G401 (cell line): ENCODE data around the gene OR2T10. TPM values are rescaled to one million over a fixed set of nuclear protein-coding genes. Genes with fewer than 3 reads are reported as not detected.
"Not testable (repeated sequence)": the region's sequence is repeated elsewhere in the genome, so short reads cannot be mapped to it uniquely, and the experiment has no call there.

Experiments used
- DNase-seq: peaks from one replicate; pipeline ENCODE4 v3.0.0-alpha.2; 2015; ENCODE audit warnings: low spot score
- in situ Hi-C: cut with HindIII; loops from 2 replicates; pipeline ENCODE4 v1.10.0; 2016; ENCODE audit warnings: low sequenced_read_pairs, mixed read lengths
- total RNA-seq: library from RNA; depleted of rRNA; stranded (reverse); fragments of >200 nt; shearing (Covaris generic); gene quantifications from 2 replicates; pipeline ENCODE4 v1.2.3, GENCODE V29; 2014; rRNA removed

The OR2T10 gene
- total RNA-seq: not detected in 2 replicates

GRCh38 chr1:248597589-248597988 is at the start of gene OR2T10:
TSS of gene OR2T10 (minus strand) at chr1:248597700. CDS start at chr1:248593768, 3,932 bp downstream.
- in situ Hi-C loops: no loop called here

GRCh38 chr1:248645178-248645577 is 47.7 kb upstream of the OR2T10 start, which contains the start of gene OR2T35:
TSS of gene OR2T35 (minus strand) at chr1:248645278. CDS start at chr1:248639258, 6,020 bp downstream.
- DNase-seq, in situ Hi-C loops: not testable (repeated sequence)

More at GRCh38 chr1:248597589-248597988, at the start of gene OR2T10:
- DNase-seq: no peak

- in situ Hi-C loops: not testable (repeated sequence)
Measured at GRCh38 chr1:248642971-248643651, 45.6 kb upstream of the OR2T10 start.

DNA sequence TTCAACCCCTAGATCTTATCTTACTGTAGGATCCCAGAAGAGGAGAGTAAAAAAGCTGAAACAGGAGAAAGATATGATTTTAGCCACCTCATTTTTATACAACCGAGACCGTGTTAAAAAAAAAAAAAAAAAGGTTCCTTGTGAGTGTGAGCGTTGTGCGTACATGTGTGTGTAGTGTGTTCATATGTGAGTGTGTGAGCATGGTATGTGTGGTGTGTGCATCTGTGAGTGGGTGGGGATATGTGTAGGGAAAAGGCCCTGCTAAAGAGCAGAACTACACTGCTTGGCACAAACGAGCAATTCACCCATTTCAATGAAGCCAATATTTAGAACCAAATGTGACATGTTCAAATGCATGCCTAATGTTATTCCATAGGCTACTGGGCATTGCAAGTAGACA is 44.1 kb upstream of the OR2T10 start:
- in situ Hi-C loops, DNase-seq: not testable (repeated sequence)

More at GRCh38 chr1:248642971-248643651, 45.6 kb upstream of the OR2T10 start:
- not testable (repeated sequence) for DNase-seq

GRCh38 chr1:248640906-248641305 is 43.4 kb upstream of the OR2T10 start:
- not testable (repeated sequence) for DNase-seq

DNA sequence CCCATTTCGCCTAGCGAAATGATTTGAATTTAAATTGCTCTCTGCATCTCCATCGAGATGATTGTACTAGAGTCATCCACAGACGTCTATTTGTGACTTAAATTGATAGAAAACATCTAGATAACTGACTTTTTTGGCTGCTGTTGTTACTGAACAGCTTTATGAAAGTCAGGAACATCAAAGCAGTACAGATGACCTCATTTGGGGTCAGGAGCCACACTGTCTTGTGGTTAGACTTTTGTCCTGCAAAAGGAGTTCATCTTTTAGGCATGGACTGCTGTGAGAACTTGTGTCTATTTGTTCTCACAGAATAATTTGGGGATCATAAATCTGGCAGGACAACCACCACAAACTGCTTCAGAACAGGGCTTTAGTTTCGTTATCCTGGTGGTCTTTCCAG is 42.2 kb upstream of the OR2T10 start:
- not testable (repeated sequence) for DNase-seq

More at GRCh38 chr1:248640906-248641305, 43.4 kb upstream of the OR2T10 start:
- in situ Hi-C loops: not testable (repeated sequence)

GRCh38 chr1:248636612-248637011 is 39.1 kb upstream of the OR2T10 start:
- in situ Hi-C loops, DNase-seq: not testable (repeated sequence)

More for the DNA sequence above, 42.2 kb upstream of the OR2T10 start:
- in situ Hi-C loops: not testable (repeated sequence)

- in situ Hi-C loops, DNase-seq: not testable (repeated sequence)
Measured at GRCh38 chr1:248634991-248635390, 37.5 kb upstream of the OR2T10 start, which contains the start of gene OR2T11. TSS of gene OR2T11 (minus strand) at chr1:248635091. CDS start at chr1:248627128, 7,963 bp downstream.

DNA sequence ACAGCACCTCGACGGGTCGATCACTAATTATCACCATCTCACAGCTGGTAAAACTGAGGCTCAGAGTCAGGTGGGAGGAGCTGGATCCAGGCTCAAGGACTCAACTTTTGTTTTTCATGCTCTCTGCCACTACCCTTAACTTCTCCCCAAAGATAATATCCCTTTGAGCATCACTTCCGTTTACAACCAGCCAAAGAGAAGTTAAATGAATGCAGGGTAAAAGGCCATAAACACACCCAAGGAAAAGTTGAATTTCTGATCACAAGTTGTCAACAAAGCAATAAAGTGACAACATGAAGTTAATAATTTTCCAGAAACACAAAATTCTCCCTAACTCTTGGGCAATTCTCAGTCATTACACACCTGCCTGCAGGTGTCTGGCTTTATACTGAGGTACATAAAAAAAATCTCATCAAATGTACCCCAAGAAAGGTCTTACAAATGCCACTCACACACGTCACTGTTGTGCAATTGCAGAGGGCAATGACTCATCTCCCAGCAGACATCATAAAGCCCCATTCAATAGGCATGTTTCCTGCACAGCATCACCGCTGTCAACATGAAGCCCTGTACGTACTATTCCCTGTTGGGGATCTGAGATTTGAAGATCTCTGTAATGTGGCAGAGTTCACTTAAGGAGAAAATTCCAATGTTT is 34.0 kb upstream of the OR2T10 start:
- DNase-seq: no peak
- in situ Hi-C loops: no loop called here

DNA sequence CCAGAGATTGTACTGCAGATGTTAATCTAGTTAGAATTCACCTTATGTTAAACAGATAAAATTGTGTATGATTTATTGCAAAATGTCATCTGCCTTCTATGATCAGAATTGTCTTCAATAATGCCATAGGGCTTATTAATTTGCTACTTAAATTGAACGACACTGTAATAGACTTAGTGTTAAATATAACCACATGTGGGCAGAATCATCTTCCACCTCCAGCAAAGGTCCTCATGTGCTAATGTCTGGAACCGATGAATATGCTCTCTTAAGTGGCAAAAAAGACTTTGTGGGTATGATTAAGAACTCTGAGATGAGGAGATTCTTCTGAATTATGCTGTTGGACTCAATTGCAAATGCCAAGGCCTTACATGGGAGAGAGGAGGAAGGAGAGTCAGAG is 33.1 kb upstream of the OR2T10 start:
- in situ Hi-C loops: no loop called here
- no peak for DNase-seq

DNA sequence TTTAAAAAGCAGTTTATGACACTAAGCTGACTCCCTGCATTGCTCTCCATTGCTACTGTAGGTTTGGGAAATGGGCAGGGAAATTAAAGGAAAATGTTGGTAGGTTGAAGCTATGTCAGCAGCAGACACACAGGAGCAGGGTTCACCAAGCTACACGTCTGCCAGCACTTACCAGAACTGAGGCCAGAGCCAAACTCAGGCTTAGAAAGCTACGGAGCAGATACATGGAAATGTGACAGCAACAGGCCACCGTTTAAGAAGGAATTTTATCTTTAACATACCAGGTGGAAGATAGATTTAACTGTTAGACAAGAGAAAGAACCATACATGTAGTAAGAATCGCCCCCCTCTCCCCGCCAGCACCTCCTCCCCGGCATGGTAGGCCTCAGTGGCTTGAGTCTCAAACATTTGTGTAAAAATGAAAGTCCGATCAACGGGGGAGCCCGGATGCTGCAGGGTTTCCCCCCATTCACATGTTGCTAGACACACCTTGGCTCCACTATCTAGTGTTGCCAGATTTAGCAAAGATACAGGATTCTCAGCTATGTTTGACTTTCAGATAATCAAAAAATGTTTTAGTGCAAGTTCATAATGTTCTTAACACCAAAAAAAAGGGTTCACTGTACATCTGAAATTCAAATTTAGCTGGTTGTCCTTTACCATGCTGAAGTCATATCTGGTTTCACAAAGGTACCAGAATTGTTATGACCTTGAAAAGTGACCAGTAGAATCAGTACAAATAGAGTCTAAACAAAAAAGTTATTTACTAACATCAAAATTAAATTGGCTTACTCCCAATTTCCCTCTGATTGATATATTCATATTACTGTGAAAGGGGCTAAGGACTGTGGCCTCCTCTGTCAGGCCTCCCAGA is 30.7 kb upstream of the OR2T10 start:
- DNase-seq: no peak
- in situ Hi-C loops: no loop called here

GRCh38 chr1:248625971-248626370 is 28.5 kb upstream of the OR2T10 start:
- in situ Hi-C loops: no loop called here
- no peak for DNase-seq

- no peak for DNase-seq
- in situ Hi-C loops: no loop called here
Measured at GRCh38 chr1:248625166-248625565, 27.7 kb upstream of the OR2T10 start.

DNA sequence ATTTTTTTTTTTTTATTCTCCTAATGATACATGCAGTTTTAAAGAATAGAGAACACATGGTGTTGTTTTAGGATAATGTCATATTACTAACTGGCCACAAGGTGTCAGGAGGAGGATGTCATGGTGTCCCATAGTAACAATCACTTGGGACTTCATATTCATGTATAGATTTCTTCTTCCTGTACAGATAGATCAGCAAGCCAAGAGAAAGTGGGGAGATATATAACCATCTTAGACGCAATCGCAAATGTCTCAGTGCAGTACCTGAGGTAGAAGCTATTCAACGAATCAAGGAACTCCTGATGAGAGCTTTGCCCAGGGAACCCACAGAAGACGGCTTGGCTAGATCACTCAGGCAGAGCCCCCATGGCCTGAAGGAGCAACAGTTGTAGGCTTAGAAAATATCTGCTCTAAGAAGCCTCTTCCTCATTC is 25.1 kb upstream of the OR2T10 start:
- peak; percentile 26 for DNase-seq

GRCh38 chr1:248621770-248622169 is 24.3 kb upstream of the OR2T10 start:
- in situ Hi-C loops: no loop called here

More for the DNA sequence above, 25.1 kb upstream of the OR2T10 start:
- in situ Hi-C loops: no loop called here

GRCh38 chr1:248618878-248619277 is 21.4 kb upstream of the OR2T10 start:
- peak; percentile 35 for DNase-seq
- in situ Hi-C loops: no loop called here

More at GRCh38 chr1:248621770-248622169, 24.3 kb upstream of the OR2T10 start:
- DNase-seq: no peak

- DNase-seq: no peak
- in situ Hi-C loops: no loop called here
Measured at GRCh38 chr1:248618119-248618518, 20.6 kb upstream of the OR2T10 start.

- in situ Hi-C loops: no loop called here
- no peak for DNase-seq
Measured at GRCh38 chr1:248613742-248614141, 16.2 kb upstream of the OR2T10 start.

DNA sequence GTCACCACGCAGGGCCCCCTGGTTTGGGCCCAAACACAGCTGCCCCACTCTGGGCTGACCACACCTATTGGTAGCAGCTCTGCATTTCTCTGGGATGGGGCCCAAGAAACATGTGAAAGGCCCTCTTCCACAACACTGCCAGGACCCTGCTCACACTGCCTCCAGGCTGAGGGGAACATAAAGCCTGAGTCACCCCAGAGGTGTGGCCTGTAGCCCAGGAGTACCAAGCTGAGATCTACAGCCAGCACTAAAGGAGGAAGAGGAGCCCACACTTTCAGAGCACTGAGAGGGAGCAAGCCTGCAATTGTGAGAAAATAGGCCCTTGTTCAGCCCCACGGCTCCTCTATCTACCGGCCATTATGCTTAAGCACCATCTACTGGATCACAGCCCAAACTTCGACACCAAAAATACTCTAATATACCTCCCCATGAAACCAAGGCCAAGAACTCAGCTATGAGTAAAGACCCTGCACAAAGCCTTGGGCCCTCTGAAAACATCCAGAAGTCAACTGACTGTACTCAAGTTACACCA is 14.4 kb upstream of the OR2T10 start:
- in situ Hi-C loops: no loop called here
- no peak for DNase-seq
